ENCODE data around the gene ACSL6. TPM values are rescaled to one million over a fixed set of nuclear protein-coding genes. Genes with fewer than 3 reads are reported as not detected.

Gene ACSL6
- polyA plus RNA-seq, 2 of the 4 experiments (the other 2 are of a cell fraction) = 0.06 to 0.09 TPM

GRCh38 chr5:131959136-131959535 is 52.3 kb downstream of the ACSL6 start:
- ChIA-PET POLR2A (no interaction called here), CTCF (no interaction called here)
- H3K9me3 ChIP-seq = no peaks in the 10 kb centered on the region
- H3K27ac ChIP-seq = no peak overlapping the region
- 66% methylated on average over 5 of the region's 5 CpGs for WGBS (ENCODE audit: missing lambda C conversion rate)
- TF ChIP-seq ZNF302 (CRISPR knock-in tag; IDR thresholded peaks at IDR 0.05) (no peak), PBX3 (IDR thresholded peaks at IDR 0.05) (no peak), USF2 (IDR thresholded peaks at IDR 0.05) (no peak), MAX (IDR thresholded peaks at IDR 0.05) (no peak), KDM1A (IDR thresholded peaks at IDR 0.05; ENCODE audit: low read depth) (no peak), FOXS1 (CRISPR knock-in tag; IDR thresholded peaks at IDR 0.05) (no peak), NR3C1 (IDR thresholded peaks at IDR 0.05) (no peak), NFE2L2 (conservative IDR thresholded peaks at IDR 0.05; ENCODE audit: low read length) (no peak)
- FAIRE-seq (no peak), DNase-seq (ENCODE audit: low read depth in 1 of 2, low spot score in 1 of 2) (no peak), ATAC-seq (no peak)
- no peaks in the 10 kb centered on the region for H3K4me1 ChIP-seq
- H3K4me2 ChIP-seq = no peak overlapping the region
- no peak overlapping the region for H3K4me3 ChIP-seq

- FAIRE-seq (no peak), ATAC-seq (no peak), DNase-seq (ENCODE audit: low read depth in 1 of 2, low spot score in 1 of 2) (no peak)
- Histone ChIP-seq H3K4me1 (no peaks in the 10 kb centered on the region), H3K27ac (no peak overlapping the region), H3K4me3 (no peak overlapping the region), H3K9me3 (no peaks in the 10 kb centered on the region), H3K4me2 (no peak overlapping the region)
- TF ChIP-seq FOXS1 (CRISPR knock-in tag; IDR thresholded peaks at IDR 0.05) (no peak), GATA3 (IDR thresholded peaks at IDR 0.05; ENCODE audit: borderline replicate concordance) (no peak), HMGXB4 (CRISPR knock-in tag; IDR thresholded peaks at IDR 0.05; ENCODE audit: borderline replicate concordance) (no peak), CBX8 (IDR thresholded peaks at IDR 0.05) (no peak), HOXA7 (CRISPR knock-in tag; IDR thresholded peaks at IDR 0.05) (no peak), ESRRA (IDR thresholded peaks at IDR 0.05; ENCODE audit: borderline replicate concordance, low read length) (no peak), BHLHE40 (IDR thresholded peaks at IDR 0.05; ENCODE audit: low read depth, low read length) (no peak), FOSL2 (IDR thresholded peaks at IDR 0.05) (no peak), FOSL2 (CRISPR knock-in tag; IDR thresholded peaks at IDR 0.05) (no peak), POLR2A (IDR thresholded peaks at IDR 0.05; ENCODE audit: low read length) (no peak), MAX (IDR thresholded peaks at IDR 0.05) (no peak), ATOH8 (CRISPR knock-in tag; IDR thresholded peaks at IDR 0.05; ENCODE audit: low read depth) (no peak), MYC (IDR thresholded peaks at IDR 0.05; ENCODE audit: borderline replicate concordance, low read length) (no peak), EHMT2 (IDR thresholded peaks at IDR 0.05; ENCODE audit: low read depth) (no peak), EP300 (IDR thresholded peaks at IDR 0.05) (no peak), REST (IDR thresholded peaks at IDR 0.05) (no peak), RFX5 (IDR thresholded peaks at IDR 0.05) (no peak), RNF2 (IDR thresholded peaks at IDR 0.05; ENCODE audit: borderline replicate concordance, low read depth) (no peak)
- POLR2A ChIA-PET = no interaction called here
- WGBS (ENCODE audit: missing lambda C conversion rate) = 83% methylated on average over 8 of the region's 8 CpGs
- CTCF ChIA-PET = no interaction called here
Measured at GRCh38 chr5:131957721-131958441, 53.6 kb downstream of the ACSL6 start.
